ENCODE measurements around the gene EIF4A3. TPM values are rescaled to one million over a fixed set of nuclear protein-coding genes. Genes with fewer than 3 reads are reported as not detected.

The EIF4A3 gene
- total RNA-seq, 1 experiment from 2014 or later = 169 TPM

GRCh38 chr17:80181431-80181830 lies 34.5 kb upstream of the EIF4A3 start:
- no TSS peak for BruUV-seq (replicated peaks)
- ChIA-PET CTCF (interaction anchor here (0.7 kb wide), 1 partner anchor 158 kb away, joined by 6 read pairs; no protein-coding TSS in a partner anchor), POLR2A (interaction anchor here (0.7 kb wide), 1 partner anchor 1029 kb away, joined by 7 read pairs; no protein-coding TSS in a partner anchor)
- no peak for TF ChIP-seq SIN3A (IDR thresholded peaks at IDR 0.05; ENCODE audit: borderline replicate concordance, insufficient read depth, low read depth, low read length)
- no peak for TF ChIP-seq CTCF (IDR thresholded peaks at IDR 0.05)
- no peak for TF ChIP-seq REST (IDR thresholded peaks at IDR 0.05; ENCODE audit: insufficient read depth in 1 of 2, low read depth in 2 of 2, low read length in 1 of 2)
- no peak for TF ChIP-seq TCF7L2 (IDR thresholded peaks at IDR 0.05; ENCODE audit: low read depth, low read length)
- TF ChIP-seq POLR2AphosphoS5 (IDR thresholded peaks at IDR 0.05; ENCODE audit: low read depth, low read length) = no peak
- in situ Hi-C loops (cut with HindIII; ENCODE audit: low pct_unique_long_range_greater_than_20kb, low sequenced_read_pairs) = no loop called here
- DNase-seq (ENCODE audit: low read depth, low spot score) (no peak), ATAC-seq (no peak)
- no peaks in the 10 kb centered on the region for H3K36me3 ChIP-seq (ENCODE audit: control insufficient read depth, insufficient read depth, low read length)
- no peaks in the 10 kb centered on the region for H3K4me1 ChIP-seq (ENCODE audit: control insufficient read depth, insufficient read depth, low read length)
- no peaks in the 10 kb centered on the region for H3K9me3 ChIP-seq (ENCODE audit: control insufficient read depth, insufficient read depth, low read depth, low read length)
- H3K27me3 ChIP-seq (ENCODE audit: control insufficient read depth, insufficient read depth, low read length) = no peaks in the 10 kb centered on the region
- no peak overlapping the region for H3K27ac ChIP-seq (ENCODE audit: low read length)
- intact Hi-C loops (cut with micrococcal nuclease; ENCODE audit: unreplicated experiment) = no loop called here
- no peak overlapping the region for H3K4me3 ChIP-seq (ENCODE audit: low read depth in 2 of 2, low read length in 2 of 2)

GRCh38 chr17:80180192-80180591 lies 33.3 kb upstream of the EIF4A3 start:
- ATAC-seq = no peak
- Histone ChIP-seq H3K9me3 (ENCODE audit: control insufficient read depth, insufficient read depth, low read depth, low read length) (no peaks in the 10 kb centered on the region), H3K36me3 (ENCODE audit: control insufficient read depth, insufficient read depth, low read length) (no peaks in the 10 kb centered on the region), H3K4me1 (ENCODE audit: control insufficient read depth, insufficient read depth, low read length) (no peaks in the 10 kb centered on the region), H3K27me3 (ENCODE audit: control insufficient read depth, insufficient read depth, low read length) (no peaks in the 10 kb centered on the region), H3K4me3 (ENCODE audit: low read depth in 2 of 2, low read length in 2 of 2) (no peak overlapping the region), H3K27ac (ENCODE audit: low read length) (no peak overlapping the region)
- ChIA-PET POLR2A (no interaction called here), CTCF (no interaction called here)
- TF ChIP-seq REST (IDR thresholded peaks at IDR 0.05; ENCODE audit: insufficient read depth in 1 of 2, low read depth in 2 of 2, low read length in 1 of 2) (no peak), POLR2AphosphoS5 (IDR thresholded peaks at IDR 0.05; ENCODE audit: low read depth, low read length) (no peak), SIN3A (IDR thresholded peaks at IDR 0.05; ENCODE audit: borderline replicate concordance, insufficient read depth, low read depth, low read length) (no peak), CTCF (IDR thresholded peaks at IDR 0.05) (no peak), TCF7L2 (IDR thresholded peaks at IDR 0.05; ENCODE audit: low read depth, low read length) (no peak)
- no peak for DNase-seq (ENCODE audit: low read depth, low spot score)
- intact Hi-C loops (cut with micrococcal nuclease; ENCODE audit: unreplicated experiment) = no loop called here
- BruUV-seq (replicated peaks) = no TSS peak
- in situ Hi-C loops (cut with HindIII; ENCODE audit: low pct_unique_long_range_greater_than_20kb, low sequenced_read_pairs) = no loop called here

All from Panc1 (cell line).